Cerebellar nuclear complex (tissue), 1 donor: ENCODE results near the gene BCOR.

Experiments
- DNase-seq, 2 experiments: peaks; one replicate each; lab custom pipeline; 2025; lab: John Stamatoyannopoulos, UW

BCOR gene

DNA sequence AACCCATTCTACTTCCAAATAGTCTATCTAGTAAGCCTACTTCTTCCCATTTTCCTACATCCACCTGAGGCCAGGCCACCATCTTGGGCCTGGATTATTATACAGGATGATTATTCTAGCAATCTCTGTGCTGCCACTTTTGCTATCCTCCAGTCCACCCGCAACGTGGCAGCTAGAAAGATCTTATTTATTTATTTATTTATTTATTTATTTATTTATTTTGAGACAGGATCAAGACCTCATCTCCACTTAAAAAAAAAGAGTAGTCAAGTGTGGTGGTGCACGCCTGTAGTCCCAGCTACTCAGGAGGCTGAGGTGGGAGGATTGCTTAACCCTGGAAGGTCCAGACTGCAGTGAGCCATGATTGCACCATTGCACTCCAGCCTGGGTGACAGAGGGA is 15.2 kb upstream of the BCOR start:
- no peak for DNase-seq

DNA sequence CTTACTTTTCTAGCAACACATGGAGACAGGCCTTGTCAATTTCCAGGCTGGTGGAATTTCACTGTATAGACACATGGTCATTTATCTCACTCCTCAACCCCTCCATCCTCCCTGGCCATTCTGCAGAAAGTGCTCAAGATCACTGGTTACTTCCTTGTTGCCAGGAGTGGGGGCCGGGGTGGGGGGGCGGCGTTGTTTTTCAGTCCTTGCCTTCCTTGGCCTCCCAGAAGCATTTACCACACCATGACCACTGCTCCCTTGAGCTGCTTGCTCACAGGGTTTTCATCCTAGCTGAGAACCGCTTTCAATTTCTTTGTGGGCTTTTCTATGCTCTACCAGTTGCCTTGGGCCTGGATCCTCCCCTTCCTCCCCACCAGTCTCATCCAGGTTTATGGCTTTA is 14.1 kb upstream of the BCOR start:
- no peak for DNase-seq

DNA sequence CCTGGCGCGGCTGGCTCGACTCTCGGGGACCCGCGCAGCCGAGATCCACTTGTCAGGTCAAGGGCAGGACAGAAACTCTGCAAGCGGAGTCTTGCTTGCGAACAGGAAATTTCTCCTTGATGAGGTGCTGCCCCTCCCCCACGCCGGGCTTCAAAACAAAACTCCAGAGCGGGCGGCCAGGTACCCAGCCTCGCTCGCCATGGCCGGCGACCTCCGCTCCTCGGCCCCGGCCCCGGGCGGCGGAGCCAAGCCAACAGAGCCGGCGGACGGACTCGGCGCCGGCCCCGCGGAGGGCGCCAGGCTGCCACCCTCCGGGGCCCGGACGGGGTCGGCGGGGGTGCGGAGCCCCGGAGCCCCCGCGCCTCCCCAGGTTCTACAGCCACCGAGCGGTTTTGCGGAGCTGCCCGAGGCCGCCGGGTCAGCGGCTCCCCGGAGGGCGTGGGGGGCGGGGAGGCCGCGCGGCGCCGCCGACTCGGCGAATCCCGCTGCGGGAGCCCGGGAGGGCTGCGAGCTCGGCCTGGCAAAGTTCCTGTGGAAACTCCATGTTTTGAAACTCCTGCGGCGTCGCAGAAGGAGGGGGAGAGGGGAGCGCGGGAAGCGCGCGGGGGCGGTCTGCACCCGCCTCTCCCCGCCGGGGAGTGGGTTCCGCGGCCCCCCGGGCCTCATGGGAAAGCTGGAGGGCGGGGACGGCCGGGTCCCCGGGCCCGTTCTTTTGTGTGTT is 11.7 kb upstream of the BCOR start:
- DNase-seq: no peak

DNA sequence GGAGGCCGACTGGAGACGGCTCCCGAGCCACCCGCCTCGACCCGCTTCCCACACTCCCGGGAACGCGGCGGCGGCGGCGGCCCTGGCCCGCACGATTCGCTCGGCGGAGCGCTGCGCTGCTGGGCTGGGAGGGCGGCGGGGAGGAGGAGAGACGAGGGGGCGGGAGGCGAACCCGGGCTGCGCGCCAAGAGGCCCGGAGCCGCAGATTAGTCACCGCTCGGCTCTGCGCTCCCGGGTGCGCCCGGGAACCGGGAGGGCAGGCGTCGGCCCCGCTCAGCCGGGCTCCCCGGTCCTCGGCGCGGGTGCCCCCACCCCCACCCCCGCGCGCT is 11.2 kb upstream of the BCOR start:
- no peak for DNase-seq

DNA sequence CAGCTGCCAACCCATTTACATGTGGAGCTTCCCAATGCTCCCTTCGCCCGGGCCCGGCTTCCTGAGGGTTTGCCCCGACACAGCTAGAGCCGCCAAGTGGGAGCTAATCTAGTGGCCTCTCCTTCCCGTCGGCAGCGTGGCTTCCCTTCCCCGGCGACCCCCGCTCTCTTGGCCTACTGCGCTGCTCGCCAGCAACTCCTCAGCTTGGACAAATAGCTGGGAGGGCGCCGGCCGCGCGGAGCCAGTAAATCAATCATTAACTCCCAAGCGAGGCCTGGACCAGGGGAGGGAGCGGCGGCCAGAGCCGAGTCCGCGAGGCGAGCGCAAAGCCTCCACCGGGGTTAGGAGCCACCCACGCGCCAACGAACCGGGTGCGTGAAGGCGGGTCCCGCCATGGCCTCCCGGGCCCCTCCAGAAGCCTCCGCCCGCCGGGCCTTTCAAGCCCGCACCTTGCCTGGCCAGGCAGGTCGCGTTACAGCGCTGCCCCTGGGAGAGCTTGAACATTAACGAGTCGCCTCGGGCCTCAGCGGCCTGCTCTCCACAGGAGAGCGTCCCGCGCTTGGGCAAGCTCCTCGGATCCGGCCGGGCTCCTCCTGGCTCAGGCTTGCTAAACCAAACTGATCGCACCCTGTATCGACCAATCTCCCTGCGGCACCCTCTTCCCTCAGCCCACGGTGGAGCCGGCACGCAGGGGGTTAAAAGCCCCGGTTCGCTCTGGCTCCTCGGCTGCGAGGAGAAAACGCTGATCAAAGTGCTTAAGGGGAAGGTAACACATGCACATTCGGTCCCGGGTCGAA is 10.6 kb upstream of the BCOR start:
- DNase-seq: no peak

DNA sequence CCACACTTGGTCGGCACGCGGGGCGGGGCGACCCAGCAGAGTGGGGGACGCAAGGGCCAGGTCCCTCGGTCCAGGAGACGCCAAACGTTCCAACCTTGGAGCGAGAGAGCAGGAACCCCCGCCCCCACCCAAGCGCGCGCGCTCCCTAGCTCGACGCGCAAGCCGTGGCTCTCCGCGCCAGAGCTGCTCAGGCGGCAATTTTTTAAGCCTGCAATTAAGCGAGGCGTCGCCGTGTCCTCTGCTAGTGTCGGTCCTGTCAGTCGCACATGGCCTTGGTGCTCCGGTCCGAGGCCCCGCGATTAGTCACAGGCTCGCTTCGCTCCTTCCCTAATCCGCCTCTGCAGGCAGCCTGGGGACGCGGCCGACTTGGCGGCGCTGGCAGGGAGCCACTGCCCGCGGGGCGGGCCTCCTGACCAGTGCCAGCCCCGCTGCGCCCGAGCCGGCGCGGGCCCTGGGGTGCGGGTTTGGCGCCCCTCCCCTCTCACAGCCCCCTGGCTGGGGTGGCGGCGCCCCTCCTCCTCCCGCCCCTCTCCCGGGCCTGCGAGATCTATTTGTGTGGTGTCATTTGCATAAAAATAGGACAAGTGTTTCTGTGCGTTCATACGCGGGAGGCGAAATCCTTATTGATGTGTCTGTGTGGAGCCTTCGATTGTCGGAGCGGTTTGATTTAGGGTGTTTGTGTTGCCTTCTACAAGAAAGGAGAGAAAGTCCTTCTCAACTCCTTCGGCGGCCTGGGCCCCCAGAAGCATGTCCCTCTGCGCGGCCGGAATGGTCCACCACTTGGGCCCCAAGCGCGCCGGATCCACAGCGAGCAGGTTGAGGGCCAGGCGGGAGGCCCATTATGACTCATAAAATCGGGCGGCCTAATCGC is 9.8 kb upstream of the BCOR start:
- peak in 1 of 2 experiments; percentile 23 for DNase-seq

DNA sequence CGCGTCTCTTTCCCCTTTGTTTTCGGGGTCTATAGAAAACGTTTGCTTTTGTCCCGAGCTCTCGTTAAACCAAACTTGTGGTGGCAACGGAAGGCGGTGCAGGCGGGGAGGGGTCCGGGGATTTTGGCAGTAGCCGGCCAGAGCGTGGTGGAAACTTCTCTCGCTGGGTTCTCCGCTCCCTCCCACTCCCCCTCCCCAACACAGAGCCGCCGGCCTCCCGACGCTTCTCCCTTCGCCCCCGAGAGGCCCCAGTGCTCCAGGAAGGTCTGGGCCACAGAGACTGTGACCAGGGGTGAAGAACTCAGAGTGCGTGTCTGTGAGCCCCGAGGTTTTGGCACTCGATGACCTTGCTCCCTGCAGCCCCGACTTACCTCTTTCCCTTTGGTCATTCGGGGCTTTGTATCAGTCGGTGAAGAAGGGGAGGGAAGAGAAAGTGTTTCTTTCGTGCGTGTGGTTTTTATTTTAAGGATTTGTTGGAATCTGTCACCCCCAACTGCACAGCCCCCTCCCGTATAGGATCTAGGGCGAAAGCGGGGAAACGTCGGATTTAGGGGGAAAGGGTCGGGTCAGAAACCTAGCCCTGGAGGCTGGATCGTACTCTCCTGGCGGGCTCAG is 9.0 kb upstream of the BCOR start:
- DNase-seq: no peak

DNA sequence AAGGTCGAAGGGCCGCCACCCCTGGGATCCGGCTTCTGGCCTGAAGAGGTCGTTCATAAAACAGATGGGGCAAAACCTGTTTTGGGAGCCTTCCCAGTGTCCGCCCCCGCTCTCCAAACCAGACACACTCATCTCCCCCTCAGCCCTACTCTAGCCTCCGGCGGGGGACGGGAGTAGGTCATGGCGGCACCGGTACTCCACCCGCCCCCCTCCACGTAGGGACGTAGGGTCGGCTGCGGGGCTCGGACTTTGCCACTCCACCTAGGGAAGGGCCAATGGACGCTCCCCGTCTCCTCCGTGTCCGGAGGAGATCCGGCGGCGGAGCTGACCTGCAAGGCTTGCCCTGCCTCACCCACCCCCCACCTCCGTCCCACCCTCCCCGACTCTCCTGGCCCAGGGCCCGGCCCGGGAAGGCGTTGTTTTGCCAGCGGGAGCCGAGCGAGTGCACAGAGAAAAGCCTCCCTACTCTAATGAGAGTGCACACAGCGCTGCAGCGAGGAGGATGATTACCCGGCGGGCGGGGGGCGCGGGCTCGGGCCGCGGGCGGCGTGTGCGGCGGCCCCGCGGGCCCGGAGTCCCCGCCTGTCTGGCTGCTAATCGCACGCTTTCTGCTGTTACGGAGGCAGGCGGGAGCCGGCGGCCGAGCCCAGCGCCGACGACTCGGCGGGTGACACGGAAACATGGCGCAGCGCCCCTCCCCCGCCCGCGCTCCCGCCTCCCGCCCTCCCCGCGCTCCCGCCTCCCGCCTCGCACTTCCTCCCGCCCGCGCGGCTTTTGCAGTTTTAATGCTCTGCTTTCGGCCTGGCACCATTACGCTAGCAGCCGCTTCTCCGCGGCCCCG is 8.3 kb upstream of the BCOR start:
- DNase-seq: no peak

DNA sequence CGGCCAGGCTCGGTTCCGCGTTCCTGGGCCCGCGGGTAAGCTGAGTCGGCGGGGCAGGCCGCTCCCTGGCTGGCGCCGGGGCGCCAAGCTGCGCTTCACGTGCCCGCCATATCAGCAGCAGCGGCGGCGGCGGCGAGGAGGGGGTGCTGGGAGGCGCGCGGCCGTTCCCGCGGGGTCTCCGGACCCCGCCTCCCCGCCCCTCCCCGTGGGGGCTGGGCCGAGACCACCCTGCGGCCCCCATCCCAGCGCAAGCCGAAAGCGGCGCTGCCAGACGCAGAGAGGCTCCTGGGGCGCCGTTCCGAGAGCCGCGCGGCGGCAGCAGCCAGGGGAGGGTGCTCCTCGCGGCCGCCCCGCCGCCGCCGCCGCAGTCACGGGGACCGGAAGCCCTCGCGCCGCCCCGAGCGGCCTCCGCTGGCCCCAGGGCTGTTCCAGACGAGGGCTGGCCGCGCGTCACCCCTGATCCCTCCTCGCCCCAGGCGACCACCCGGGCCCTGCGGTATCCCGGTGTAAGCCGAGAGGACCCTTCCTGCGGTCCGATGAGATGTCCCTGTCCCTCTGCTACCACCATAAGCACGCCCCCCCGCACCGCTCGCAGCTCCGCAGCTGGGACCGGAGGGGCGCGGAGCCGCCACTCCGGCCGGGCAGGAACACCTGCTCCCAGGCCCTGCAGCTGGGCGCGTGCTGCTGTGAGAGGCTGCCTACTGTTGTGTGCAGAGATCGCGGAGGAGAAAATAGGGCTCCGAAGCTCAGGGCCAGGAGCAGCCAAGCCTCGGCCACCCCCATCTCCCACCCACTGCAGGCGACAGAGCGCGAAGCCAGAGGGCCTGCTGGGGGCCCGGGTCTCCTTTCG is 7.5 kb upstream of the BCOR start:
- no peak for DNase-seq

DNA sequence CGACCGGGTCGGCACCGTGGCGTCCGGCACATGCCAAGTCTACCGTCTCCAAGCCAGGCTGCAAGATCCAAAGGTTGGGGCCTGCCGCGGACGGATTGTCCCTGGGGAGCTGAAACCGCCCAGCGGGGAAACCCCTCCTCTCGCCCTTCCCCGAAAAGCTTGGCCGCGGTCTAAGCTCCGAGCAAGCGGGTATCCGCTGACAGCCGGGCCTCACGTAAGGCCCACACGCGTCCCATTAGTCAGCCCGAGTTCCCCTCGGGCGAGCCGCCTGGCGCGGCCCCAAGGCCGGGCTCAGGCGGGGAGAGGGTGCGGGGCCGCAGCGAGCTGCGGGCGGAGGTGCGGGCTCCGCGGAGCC is 6.8 kb upstream of the BCOR start:
- DNase-seq: no peak

DNA sequence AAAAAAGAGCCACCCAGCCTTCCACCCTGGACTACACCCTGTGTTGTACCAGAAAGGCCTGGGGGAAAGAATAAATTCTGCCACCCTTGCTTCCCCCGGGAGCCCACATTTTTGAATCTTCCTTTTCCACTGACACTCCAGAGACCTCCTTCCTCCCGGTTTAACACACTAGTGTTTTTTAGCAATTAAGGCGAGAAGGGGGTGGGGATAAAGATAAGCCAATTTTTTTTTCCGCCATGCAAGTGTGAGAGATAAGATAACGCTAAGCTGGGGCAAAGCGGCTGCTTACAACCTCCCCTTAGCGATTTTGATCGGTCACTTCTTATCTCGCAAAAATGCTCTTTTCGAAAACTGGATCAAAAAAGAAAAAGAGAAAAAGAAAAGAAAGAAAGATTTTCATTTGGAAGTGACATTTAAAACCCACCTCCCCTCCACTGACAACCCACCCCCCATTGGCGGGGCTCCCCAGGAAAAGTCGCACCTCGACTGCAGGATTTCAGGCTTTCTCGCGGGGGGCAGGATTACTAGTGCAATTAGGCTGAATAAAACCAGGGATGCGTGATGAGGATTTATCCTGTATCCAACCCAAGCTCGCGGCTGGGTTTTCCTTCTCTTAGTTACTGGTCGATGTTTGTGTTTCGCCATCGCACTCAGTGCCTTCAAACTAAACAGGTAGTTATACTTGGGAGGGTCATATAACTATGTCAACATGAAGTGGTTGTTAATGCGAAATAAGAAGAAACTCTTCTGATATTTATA is 6.0 kb upstream of the BCOR start:
- DNase-seq: no peak

DNA sequence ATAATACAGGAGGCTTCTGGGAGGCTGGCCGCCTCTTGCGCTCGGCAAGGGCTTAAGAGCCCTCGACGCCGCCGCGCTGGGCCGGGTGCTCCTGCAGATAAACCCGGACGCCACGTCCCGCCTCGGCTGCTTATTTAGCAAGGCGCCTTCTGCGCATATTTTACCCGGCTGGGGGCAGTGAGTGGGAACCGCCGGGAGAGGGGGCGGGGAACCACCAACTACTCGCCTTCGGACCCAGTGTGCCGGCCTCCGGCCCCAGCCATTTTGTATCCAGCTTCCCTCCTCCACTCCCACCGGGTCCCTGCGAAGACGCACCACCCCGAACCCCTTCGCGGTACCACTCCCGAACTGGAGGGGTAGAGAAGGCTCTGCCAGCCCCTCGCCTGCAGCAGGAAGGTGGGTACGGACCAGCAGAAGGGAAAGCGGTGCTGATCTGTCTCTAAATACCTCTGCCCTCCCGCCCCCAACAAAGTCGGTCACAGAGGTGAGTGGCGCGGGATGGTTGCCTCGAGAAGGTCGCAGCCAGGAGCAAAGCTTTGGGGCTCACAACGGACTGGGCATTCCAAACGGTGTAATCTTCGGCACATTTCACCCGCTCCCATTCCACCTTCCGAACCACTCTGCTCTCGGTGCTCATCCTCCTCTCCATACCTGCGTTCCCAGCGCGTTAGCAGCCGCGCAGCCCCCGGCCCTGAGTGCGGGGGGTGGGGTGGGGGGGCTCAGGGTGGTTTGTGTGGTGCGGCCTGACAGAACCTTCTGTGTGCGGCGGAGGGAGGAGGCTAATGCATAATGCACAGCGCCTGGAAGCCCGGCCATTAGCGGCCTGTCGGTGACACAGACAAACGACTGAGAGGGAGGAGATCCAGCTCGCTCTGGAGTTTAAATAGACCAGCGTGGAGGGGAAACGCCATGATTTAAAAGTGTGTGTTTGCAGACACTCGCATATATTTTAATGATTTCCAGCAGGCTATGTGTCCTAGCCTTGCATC is 4.9 kb upstream of the BCOR start:
- DNase-seq: no peak

DNA sequence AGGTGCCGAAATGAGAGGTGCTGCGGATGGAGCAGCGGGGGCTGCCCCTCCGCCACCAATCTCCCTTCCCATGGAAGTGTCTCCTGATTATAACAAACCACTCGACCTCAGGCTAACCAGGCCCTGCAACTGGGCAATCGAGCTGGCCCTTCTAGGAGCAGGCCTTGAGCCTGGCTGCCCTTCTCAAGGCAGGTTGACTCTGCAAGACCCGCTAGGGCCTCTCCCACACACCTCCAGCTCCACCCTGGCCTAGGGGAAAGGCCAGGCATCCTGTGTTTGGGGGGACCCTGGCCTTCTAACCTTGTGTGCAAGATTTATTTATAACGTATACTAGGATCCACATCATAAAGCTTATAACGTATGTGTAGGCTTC is 3.7 kb upstream of the BCOR start:
- no peak for DNase-seq

DNA sequence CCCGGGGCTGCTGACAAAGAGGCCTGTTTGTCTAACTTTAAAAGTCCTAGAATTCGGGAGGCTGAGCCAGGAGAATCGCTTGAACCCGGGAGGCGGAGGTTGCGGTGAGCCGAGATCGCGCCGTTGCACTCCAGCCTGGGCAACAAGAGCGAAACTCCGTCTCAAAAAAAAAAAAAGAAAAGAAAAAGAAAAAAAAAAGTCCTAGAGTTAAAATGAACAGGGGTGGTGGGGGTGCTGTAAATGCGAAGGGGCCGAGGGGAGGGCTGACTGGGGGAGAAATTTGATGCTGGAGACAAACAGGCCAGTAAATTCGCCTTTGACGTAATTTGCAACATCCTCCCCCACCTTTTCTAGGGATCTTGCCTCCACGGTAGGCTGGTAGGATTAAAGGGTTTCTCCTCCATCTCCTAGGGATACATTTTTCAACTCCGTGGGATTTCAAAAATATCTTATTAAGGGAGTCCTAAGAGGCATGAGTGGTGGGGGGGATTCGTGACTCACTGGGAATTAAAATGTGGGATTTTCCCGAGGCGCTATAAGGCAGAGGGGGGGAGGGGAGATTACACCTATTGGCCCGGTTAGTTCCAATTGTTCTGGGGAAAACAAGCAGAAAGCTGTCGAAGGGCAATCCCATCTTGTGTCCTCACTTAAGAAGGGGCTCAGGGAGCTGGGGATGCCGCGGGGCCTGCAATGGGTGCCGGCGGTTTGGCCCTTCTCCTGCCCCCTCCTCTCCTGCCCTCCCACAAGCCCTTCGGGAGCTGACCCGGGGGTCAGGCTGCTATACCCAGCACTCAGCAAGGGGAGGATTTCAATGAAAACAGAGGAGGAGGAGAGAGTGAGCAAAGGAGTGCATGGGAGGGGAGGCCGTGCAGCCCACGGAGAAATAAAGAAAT is 3.0 kb upstream of the BCOR start:
- DNase-seq: no peak

DNA sequence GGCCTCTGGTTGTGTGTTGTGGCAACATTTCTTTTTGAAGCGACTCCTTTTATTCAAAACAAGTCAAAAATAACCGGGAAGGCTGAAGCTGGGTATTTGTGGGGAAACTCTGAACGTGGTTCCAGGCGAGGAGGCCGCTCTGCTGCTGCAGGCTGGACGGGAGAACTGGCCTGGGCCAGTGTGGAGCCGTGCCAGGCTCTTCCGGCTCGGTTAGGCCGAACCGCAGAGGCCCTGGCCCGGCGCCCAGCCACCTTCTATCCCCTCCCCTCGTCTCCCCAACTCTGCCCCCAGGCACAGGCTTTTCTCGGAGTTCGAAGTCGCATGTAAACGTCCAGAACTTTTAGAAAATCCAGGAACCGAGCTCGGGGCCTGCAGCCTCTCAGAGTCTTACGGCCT is 2.4 kb upstream of the BCOR start:
- no peak for DNase-seq

DNA sequence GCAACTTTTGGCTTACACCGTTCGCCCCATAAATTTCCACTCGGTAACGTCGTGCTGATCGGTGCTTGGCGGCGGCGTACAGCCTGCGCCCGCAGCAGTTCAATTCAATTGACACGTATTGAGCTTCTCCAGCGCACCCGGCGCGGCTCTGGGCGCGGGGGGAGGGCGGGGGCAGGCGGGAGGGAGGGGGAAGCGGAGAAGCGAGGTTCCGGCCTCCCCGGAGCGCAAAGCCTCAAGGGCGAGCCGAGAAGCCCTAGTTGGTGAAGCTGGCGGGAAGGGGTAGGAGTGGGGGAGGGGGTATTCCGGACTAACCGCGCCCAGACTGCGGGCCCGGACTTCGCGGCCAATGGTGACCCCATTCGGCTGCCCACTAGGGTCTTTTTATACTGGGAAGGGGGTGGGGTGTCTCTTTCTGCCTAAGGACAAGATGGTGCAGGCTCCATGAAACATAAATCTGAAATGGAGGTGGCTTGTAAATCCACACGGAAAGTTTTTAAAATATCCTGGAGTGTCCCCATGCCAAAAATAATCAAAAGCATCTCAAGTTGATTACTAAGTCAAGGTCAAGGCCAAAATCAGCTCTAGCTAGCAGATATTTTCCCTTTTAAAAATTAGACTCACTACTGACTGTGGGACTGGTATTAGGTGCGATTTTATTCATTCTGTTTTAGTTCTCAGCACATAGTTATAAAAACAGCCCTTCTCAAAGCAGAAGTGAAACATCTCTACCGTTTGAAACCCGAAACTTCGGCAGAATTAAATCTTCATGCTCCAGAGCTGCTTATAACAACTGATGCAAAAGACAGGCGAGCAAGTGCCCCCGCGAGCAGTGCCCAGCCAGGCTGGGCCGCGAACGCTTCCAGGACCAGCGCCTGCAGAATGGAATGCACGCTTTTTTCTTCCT is 1.5 kb upstream of the BCOR start:
- DNase-seq: no peak
